ENCODE results near the gene LRRC8C.

The LRRC8C gene

GRCh38 chr1:89737985-89738510 lies 105.1 kb downstream of the LRRC8C start:
- DNase-seq, result no peak

GRCh38 chr1:89739013-89739843 lies 106.3 kb downstream of the LRRC8C start:
- no peak for DNase-seq

DNA sequence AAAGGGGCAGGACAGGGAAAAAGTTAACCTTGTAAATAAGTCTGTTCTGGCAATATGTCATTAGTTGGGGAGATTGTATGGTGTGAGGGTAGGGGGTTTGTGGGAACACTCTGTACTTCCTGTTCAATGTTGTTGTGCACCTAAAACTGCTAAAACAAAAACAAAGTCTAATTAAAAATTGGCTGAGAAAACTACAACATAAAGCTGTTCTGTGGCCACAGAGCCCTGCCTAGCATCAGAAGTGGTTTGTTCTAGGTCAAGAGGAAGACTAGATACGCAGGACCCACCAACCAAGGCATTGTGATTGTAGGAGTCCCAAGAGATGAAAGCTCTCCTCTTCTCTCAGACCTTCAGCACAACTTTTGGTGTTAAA lies 106.9 kb downstream of the LRRC8C start:
- DNase-seq, result no peak

- DNase-seq, result no peak
Measured at GRCh38 chr1:89743788-89744187, 110.9 kb downstream of the LRRC8C start.

- DNase-seq, result no peak
Measured at GRCh38 chr1:89746424-89747149, 113.7 kb downstream of the LRRC8C start.

DNA sequence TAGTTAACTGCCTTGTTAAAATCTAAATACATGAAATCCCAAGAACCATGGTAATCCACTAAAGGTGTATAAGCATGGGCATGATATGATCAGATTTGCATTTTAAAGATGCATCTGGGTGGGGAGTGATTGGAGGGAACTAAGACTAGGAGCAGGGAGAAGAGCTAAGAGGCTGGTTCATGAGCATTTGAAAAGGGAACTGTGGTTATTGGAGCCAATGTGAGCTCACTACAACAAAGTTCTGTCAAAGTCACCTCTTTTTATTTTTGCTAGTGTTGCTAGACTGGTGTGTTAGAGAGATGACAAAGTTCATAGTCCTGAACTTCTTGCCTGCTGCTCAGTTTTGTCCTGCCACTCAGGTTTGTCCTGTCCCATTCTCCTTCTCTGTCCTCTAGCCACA lies 120.8 kb downstream of the LRRC8C start:
- no peak for DNase-seq

DNA sequence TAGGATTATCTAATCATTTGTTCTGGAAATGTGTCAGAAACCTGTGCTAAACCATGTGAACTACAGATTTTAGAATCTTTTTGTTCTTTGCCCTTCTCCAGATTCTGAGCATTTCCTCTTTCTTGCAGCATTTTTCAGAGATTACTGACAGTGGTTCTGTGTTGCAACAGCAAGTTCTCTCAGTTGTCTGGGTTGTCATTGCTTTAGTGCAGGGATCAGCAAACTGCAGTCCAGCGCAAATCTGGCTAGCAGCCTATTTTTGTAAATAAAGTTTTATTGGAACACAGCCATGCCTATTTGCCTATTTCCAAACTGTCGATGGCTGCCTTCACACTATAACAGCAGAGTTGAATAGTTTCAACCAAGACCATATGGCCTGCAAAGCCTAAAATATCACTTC lies 121.6 kb downstream of the LRRC8C start:
- DNase-seq, result no peak

DNA sequence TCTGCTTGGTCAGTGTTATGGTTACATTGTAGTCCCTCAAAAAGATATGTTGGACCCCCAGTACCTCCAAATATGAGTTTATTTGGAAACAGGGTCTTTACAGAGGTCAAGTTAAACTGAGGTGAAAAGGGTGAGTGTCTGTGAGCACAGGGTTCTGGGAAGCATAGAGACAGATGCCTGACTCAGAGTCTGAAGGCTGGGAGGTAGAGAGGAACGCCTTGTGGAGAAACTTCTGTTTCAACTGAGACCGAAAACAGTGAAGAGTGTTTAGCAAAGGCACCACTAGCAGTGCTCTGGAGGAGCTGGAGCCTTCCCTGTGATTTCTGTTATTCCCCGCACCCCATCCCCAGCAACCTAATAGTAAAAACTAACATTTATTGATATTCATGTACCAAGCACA lies 122.7 kb downstream of the LRRC8C start:
- DNase-seq, result no peak

- no peak for DNase-seq
Measured at GRCh38 chr1:89757532-89757931, 124.6 kb downstream of the LRRC8C start.

GRCh38 chr1:89758156-89758555 lies 125.2 kb downstream of the LRRC8C start:
- peak; percentile 61 for DNase-seq

- DNase-seq, result no peak
Measured at GRCh38 chr1:89759036-89759435, 126.1 kb downstream of the LRRC8C start.

- no peak for DNase-seq
Measured at GRCh38 chr1:89760496-89760895, 127.6 kb downstream of the LRRC8C start.

DNA sequence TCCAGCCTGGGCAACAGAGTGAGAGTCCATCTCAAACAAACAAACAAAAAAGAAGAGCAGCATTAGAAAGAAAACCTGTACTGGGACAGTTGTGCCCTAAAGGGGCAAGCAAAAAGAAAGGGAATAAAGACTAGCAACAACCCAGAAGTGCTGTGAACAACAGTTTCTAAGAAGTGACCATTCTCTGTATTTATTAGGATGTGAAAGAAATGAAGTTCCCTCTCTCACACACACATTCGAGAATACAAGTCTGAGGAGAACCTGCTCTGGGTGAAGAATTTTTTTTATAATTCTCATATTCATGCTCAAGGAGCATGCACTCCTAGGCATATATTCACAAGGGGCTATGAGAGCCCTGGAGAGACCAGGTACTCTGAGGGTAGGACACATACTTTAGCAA lies 128.4 kb downstream of the LRRC8C start:
- DNase-seq, result no peak

DNA sequence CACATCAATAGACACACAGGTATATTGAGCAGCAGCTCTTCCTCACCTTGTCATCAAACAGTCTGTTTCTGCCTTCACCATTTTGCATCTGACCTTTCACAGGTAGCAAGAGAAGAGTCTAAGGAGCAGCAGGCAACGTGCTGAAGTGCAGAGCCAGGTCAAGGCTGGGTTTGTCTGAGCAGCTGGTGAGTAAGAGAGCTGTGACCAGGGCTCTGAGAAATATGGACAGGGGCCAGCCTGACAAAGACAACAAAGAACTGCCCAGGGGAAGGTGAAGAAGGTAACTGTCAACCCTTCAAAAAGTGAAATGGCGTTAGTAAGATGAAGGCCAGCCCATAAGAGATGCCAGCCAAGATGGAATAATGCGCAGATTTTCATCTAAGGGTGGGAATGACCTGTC lies 129.0 kb downstream of the LRRC8C start:
- DNase-seq, result no peak

DNA sequence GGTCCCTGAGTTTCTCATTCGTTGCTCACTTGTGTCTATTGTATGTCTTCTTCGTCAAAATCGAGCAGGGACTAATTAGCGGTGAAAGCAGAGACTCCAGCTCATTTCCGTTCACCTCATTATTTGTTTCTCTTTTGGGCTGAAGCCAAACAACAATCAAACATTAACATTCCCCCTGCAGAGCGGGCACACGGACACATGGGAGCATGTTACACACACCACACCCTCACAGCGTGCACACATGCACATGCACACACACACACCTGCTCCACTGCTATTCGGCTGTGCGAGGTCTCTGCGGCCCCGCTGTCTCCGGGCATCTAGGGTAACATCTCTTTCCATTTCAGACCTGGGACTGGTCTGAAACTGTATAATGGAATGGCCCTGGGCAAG lies 129.5 kb downstream of the LRRC8C start:
- DNase-seq, result no peak

DNA sequence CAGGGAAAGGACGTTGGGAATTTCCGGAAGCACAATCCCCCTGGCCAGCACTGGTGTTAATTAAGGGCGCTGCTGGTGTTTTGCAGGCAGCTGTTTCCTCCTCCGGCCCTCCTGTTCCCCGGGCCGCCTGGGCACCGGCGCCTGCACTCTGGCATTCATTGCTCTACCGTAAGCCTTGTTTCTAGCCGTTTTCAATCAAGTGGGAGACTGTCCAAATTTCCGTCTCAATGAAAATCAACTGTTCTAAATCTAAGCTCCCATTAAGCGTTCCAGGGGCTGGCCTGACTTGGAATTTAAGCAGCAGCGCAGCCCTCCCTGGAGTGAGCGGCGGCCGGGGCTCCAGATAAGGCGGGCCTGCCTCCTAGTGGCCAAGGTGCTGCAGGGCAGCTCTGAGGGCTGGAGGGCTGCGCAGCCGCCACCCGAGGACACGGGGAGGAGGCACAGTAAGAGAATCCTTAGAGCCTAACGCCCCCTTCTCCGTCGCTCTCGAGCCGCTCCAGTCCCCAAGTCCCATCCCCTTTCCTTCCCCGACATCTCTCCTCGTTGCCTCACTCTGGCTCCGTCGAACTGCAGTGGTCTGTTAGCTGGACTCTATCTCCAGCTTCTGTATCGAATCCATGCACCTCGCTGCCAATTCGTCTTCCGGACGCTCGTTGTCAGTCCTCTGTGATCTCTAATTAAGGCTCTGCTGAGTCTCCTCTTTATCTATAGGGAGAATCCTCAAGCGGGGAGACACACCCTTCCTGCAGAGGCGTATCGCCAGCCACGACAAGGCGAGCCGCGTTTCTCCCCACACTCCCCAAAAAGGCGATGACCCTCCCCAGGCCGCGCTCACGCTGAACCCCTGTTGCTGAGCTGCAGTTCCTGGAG lies 130.1 kb downstream of the LRRC8C start:
- peak; percentile 92 for DNase-seq

GRCh38 chr1:89763649-89763986 lies 130.7 kb downstream of the LRRC8C start:
- no peak for DNase-seq

DNA sequence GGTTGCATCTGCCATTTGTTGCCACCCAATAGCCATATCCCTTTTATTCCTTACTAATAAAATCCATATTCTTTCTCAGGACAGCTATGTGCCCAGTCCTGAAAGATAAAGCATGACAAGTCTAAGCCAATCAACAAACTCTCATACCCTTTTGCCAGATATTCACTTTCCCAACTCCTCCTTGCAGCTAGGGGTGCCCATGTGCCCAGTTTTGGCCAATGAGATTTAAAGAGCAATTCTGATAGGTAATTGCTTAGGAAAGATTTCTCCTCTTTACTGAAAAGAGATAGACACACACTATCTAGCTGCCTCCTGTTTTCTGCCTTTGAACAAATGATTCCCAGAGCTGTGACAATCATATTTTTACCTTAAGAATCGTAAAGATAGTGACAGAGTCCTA lies 132.9 kb downstream of the LRRC8C start:
- no peak for DNase-seq

- DNase-seq, result no peak
Measured at GRCh38 chr1:89767618-89768017, 134.7 kb downstream of the LRRC8C start.

Measured in NCI-H82 (cell line).